GF-D8 (cell line): ENCODE measurements around the gene OR2AT4.
"Not testable (repeated sequence)": the region's sequence is repeated elsewhere in the genome, so short reads cannot be mapped to it uniquely, and the experiment has no call there.

Experiments
- DNase-seq: peaks from one replicate; lab custom pipeline; 2025; lab: John Stamatoyannopoulos, UW

OR2AT4 gene

DNA sequence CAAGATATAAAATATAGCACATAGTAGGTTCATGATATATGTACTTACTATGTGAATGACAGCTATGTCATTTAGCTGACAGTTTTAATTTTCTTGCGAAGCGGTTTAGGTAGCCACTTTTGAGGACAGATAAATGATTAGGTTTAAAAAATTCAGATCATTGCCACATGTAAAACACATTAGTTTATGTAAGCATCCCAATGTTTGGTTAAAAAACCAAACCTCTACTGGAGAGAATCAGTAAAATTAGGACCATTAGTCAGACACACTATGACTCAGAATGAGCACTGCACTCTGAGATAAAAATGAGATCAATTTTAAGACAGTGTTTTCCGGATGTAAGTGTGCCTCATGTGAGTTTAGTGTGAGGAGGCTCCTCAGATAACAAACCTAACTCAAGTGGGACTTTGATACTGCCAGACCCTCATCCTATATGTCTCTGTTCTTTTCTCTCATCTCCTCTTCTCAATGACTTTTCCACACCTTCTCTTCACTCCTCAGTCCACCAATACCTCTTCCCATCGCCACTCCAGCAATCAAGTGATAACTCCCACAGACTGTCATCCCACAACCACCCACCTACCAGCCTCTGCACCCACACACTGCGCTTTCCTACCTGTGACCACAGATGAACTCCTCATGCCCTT, 6.8 kb upstream of the OR2AT4 start:
- no peak for DNase-seq

- DNase-seq, result no peak
These were observed 4.9 kb upstream of the OR2AT4 start for GRCh38 chr11:75101424-75102128.

- no peak for DNase-seq
These were observed 3.6 kb upstream of the OR2AT4 start for GRCh38 chr11:75100314-75100713.

DNA sequence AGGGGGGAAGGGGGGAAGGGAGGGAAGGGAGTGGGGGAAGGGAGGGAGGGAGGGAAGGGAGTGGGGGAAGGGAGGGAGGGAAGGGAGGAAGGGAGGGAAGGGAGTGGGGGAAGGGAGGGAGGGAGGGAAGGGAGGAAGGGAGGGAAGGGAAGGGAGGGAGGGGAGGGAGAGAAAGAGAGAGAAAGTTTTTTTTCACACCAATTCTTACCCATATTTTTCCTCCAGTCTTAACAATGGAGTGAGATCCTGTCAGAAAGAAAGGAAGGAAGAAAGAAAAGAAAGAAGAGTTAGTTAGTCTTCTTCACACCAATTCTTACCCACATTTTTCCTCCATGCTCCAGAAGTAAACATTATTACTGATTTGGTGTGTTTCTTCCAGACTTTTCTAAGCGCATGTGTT, 3.0 kb upstream of the OR2AT4 start:
- no peak for DNase-seq

DNA sequence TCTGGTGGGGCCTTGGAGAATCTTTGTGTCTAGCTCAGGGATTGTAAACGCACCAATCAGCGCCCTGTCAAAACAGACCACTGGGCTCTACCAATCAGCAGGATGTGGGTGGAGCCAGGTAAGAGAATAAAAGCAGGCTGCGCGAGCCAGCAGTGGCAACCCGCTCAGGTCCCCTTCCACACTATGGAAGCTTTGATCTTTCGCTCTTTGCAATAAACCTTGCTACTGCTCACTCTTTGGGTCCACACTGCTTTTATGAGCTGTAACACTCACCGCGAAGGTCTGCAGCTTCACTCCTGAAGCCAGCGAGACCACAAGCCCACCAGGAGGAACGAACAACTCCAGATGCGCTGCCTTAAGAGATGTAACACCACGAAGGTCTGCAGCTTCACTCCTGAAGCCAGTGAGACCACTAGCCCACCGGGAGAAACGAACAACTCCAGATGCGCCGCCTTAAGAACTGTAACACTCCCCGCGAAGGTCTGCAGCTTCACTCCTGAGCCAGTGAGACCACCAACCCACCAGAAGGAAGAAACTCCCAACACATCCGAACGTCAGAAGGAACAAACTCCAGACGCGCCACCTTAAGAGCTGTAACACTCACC, 2.3 kb upstream of the OR2AT4 start:
- DNase-seq, result not testable (repeated sequence)

GRCh38 chr11:75098181-75098580, 1.5 kb upstream of the OR2AT4 start:
- DNase-seq, result not testable (repeated sequence)

DNA sequence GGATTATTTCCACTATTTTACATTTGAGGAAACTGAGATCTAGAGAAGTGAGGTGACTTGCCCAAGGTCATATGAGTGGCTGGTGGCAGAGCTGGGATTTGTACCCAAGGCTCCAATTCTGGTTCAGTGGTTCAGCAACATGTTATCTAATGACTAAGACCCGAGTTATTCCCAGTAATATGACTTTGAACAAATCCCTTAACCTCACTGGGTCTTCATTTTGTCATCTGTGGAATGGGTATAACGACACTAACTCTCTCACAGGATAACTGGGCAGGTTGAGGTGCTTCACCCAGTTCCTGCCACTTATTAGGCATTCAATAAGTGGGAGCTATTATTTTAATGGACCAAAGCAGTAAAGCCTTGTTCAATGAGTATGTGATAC, 489 bp upstream of the OR2AT4 start:
- DNase-seq, result no peak

- DNase-seq, result not testable (repeated sequence)
These were observed 2.3 kb downstream of the OR2AT4 start for GRCh38 chr11:75094382-75094781.

- DNase-seq, result no peak
These were observed 6.0 kb downstream of the OR2AT4 start for GRCh38 chr11:75090671-75091177.

DNA sequence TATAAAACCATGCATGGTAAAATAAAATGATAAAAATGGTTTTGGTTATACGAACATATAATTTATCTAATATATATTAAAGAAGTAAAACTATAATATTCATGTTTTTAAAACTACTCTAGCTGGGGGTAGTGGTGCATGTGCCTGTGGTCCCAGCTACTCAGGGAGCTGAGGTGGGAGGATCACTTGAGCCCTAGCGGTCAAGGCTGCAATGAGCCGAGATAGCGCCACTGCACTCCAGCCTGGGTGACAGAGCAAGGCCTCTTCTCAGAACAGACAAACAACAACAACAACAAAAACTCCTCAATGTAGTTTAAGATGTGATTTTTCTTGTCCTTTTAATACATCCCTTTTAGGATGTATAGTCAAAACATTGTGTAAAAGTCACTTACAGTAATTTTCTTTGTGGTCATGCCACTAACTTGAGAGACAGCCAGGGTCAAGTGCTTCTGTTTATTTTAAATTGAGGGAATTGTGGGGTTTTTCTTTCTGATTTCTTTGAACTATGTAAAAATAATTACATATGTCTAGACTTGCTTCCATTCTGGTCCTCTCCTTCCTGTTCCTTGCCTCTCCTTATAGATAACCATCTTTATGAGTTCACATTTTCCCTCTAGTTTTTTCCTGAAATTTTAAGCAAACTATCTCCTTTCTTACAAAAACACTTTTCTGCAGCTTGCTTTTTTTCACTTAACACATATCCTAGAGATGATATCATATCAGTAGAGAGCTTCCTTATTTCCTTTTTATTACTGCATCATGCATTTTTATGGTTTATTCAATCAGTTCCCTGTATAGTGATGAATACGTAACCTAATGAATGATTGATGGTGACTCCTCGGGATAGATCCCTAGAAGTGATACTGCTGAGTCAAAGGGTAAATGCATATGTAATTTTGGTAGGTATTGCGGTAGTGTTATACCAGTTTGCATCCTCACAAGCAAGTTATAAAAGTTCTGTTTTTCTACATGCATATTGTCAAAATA, 9.1 kb downstream of the OR2AT4 start:
- no peak for DNase-seq

DNA sequence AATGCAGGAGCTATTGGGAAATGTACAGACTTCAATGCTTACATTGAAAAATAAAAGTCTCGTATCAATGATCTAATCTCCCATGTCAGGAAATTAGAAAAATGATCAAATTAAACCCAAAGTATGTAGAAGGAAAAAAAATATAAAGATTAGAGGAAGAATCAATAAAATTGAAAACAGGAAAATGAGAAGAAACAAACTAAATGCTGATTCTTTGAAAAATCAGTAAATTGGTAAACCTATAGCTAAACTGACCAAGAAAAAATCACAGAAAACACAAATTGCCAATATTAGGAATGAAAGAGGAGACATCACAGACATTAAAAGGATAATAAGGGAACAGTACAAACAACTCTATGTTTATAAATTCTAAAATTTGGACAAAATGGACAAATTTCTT, 11.8 kb downstream of the OR2AT4 start:
- no peak for DNase-seq

DNA sequence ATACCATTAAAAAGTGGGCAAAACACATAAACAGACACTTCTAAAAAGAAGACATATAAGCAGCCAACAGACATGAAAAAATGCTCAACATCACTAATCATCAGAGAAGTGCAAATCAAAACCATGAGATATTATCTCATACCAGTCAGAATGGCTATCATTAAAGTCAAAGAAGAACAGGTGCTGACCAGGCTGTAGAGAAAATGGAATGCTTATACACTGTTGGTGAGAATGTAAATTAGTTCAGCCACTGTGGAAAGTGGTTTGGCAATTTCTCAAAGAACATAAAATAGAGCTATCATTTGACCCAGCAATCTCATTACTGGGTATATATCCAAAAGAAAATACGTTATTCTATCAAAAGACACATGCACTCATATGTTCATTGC, 13.5 kb downstream of the OR2AT4 start:
- no peak for DNase-seq

GRCh38 chr11:75082601-75083216, 14.0 kb downstream of the OR2AT4 start:
- no peak for DNase-seq

GRCh38 chr11:75079546-75079945, 17.1 kb downstream of the OR2AT4 start:
- DNase-seq, result no peak

DNA sequence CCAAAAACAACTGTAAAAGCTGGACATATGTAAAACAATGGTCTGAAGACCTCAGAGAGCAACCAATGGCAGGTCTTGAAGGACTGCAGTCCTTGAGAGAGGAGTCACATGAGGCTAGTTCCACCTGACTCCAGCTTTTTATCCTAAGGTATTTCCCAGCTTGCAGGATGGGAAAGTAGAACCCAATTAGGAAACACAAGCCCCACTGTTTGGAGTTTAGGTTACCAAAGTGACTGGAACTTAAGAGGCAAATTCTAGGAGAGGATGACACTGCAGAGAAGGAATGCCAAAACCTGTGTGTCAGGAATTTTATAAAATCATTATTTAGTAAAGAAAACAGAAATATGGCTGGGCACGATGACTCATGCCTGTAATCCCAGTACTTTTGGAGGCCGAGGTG, 18.4 kb downstream of the OR2AT4 start:
- DNase-seq, result no peak

DNA sequence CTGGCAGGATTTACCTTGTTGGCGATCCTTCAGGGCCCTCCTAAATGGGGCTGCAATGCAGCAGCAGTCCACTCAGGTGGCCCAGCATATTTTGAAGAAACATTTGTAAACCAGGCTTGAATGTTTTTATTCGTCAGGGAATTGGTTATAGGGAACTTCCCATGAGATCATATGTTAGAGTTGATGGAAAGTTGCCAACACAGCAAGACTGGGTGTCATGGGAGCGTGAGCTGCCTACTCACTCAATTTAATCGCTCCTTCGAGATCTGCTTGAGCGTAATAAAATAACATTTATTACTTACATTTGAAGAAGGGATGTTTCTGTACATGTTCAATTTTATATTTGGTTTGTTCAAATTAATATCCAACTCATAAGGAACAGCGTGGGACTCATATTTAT, 19.4 kb downstream of the OR2AT4 start:
- DNase-seq, result no peak

GRCh38 chr11:75076671-75077070, 20.0 kb downstream of the OR2AT4 start:
- DNase-seq, result no peak

DNA sequence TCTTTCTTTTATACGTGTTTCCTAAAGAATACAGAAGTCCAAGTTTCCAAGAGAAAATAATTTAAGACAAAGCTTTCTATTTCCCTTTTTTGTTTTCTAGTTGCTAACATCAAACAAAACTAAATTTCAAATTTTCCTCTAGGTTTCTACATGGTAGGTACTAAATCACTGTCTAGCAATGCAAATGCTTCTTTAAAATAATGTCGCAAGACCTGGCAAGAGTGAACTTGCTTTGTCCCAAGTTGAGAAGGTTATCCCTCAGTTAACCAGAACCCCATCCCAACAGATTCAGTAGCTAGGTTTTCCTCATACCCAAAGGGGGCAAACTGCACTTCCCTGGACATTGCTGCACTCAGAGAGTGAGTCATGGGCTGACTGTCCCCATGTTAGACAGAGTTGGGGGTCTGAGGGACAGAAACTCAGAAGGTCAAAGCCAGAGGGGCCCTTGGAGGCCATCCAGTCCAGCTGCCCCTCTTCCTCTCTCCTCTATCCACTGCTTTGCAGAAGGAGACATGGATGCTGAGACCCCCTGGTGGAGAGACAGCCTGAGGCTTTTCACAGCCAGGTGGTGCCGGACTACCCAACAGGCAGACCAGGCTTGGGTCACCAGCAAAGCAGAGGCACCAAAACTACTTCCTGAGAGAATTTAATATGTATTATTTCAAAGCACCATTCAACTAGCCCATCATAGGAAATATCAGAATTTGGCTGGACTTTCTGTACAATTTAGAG, 23.1 kb downstream of the OR2AT4 start:
- no peak for DNase-seq

GRCh38 chr11:75072582-75072981, 24.1 kb downstream of the OR2AT4 start:
- no peak for DNase-seq

DNA sequence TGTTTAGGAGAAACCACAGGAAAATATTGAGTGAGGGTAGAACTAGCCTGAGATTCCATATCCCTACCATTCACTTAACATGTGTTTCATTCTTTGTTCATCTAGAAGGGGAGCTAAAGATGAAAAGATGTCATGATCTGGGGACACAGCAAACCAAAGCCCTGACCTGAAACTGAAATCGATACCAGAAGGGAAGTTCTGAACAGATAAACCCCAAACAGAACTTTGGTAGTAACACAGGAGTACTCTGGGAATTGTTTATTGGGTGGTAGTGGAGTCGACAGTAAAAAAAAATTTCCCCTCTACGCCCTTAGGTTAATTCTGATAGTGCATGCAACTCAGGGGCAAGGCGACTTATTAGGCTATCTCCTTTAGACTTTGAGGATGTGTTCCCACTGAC, 27.2 kb downstream of the OR2AT4 start:
- no peak for DNase-seq

- DNase-seq, result no peak
These were observed 27.7 kb downstream of the OR2AT4 start for GRCh38 chr11:75068993-75069392.
